H1 (cell line): Measurements from ENCODE around the gene ABCA1. TPM values are rescaled to one million over a fixed set of nuclear protein-coding genes. Genes with fewer than 3 reads are reported as not detected.

Source experiments
- ASH2L ChIP-seq: fragments of 200-600, 300-600 bp; sonication (generic); IDR thresholded peaks from one replicate; pipeline ENCODE4 v1.7.1; 2017; ENCODE audit warnings: low read length
- HDAC2 ChIP-seq, 2 experiments: fragments of 300-600 bp in 1 of 2; sonication (generic) in 1 of 2; IDR thresholded peaks; 2 replicates each; pipeline ENCODE4 v1.6.1; 2011 to 2012; ENCODE audit warnings: low read depth in 2 of 2, low read length in 2 of 2, mild to moderate bottlenecking in 2 of 2, moderate library complexity in 2 of 2, borderline replicate concordance in 1 of 2, inconsistent platforms in 1 of 2
- SIN3A ChIP-seq, 2 experiments: IDR thresholded peaks in 1 of 2; conservative IDR thresholded peaks in 1 of 2; 2 replicates each; pipeline ENCODE4 v1.6.1; 2011 to 2012; ENCODE audit warnings: low read length in 2 of 2, improper control_type of control experiment in 1 of 2, low read depth in 1 of 2, mild to moderate bottlenecking in 1 of 2
- USF2 ChIP-seq: IDR thresholded peaks from 2 replicates; pipeline ENCODE4 v1.6.1; 2011; ENCODE audit warnings: low read length, improper control_type of control experiment
- polyA plus RNA-seq, 7 experiments: library from polyadenylated mRNA; depleted of rRNA in 3 of 7; stranded (reverse) in 5 of 7; unstranded in 2 of 7; fragments of >200 nt in 5 of 7; fragments of 200-250 nt in 2 of 7; gene quantifications; 1 replicate in 5 of 7; 2 replicates in 1 of 7; 4 replicates in 1 of 7; pipeline versions ENCODE4 v1.2.1 to v1.2.3, GENCODE V29; 2011 to 2013; ENCODE audit warnings: missing spikeins in 2 of 7, mixed read lengths in 2 of 7
- total RNA-seq: library from RNA; stranded (reverse); fragmentation: NEBNext Ultra II Directional; extraction: Animal tissue kit (Norgen Biotek cat#: 25700); gene quantifications from 2 replicates; pipeline ENCODE4 v1.2.1, GENCODE V29; 2021

The ABCA1 gene
- total and polyA plus RNA-seq, 2 of the 8 experiments (the other 6 are each of a cell fraction or from before 2014, with no cell fraction given) = 6.9 to 7.8 TPM

GRCh38 chr9:104747565-104748358, 180.2 kb downstream of the ABCA1 start, which contains the start of gene NIPSNAP3A (continued):
- peak; percentile 31 to 80; a peak in 2 of 4 replicates for TF ChIP-seq SIN3A (conservative IDR thresholded peaks at IDR 0.05 in 1 of 2, IDR thresholded peaks at IDR 0.05 in 1 of 2; ENCODE audit: low read depth in 1 of 2, low read length in 2 of 2)
- TF ChIP-seq HDAC2 (IDR thresholded peaks at IDR 0.05; ENCODE audit: borderline replicate concordance in 1 of 2, low read depth in 2 of 2, low read length in 2 of 2) = peak; percentile 69 to 76; a peak in 2 of 4 replicates
- peak; percentile 83 for TF ChIP-seq ASH2L
- no peak for TF ChIP-seq USF2
